Lower leg skin (tissue), 4 donors: ENCODE results near the gene TNKS1BP1. TPM values are rescaled to one million over a fixed set of nuclear protein-coding genes. Genes with fewer than 3 reads are reported as not detected.
"Not testable (repeated sequence)": the region's sequence is repeated elsewhere in the genome, so short reads cannot be mapped to it uniquely, and the experiment has no call there.

Source experiments
- DNase-seq, 2 donors: peaks; one replicate each; pipeline ENCODE4 v3.0.0-alpha.2; 2019; ENCODE audit warnings: low spot score in 2 of 2
- H3K4me3 ChIP-seq: fragments of 200-600 bp; sonication (generic); 2 replicates; pipeline ENCODE4 v1.5.1; 2017; ENCODE audit warnings: mild to moderate bottlenecking, low read depth; ENCODE audit not compliant: poor library complexity, severe bottlenecking
- POLR2A ChIP-seq, 2 donors: fragments of 450-650 bp; IDR thresholded peaks; one replicate each; pipeline ENCODE4 v1.6.1; 2016 to 2017; ENCODE audit warnings: antibody characterized with exemption in 2 of 2, mild to moderate bottlenecking in 1 of 2, moderate library complexity in 1 of 2
- WGBS, 2 donors: methylation state at CpG; one replicate each; pipeline ENCODE4 v1.1.5; 2018; 5-methylcytosine and 5-hydroxymethylcytosine counted together
- intact Hi-C: fragments of 100-400 bp; cut with DNase I; formaldehyde crosslinking; loops from one replicate; pipeline ENCODE4 v1.15.0; 2023; ENCODE audit warnings: low total_unique reads
- total RNA-seq, 4 donors: library from RNA; depleted of rRNA; stranded (reverse); fragments of >200 nt; gene quantifications; one replicate each; pipeline ENCODE4 v1.1.0, GENCODE V29; 2016
- TF ChIP-seq, protein P1 (sequence below), 3 donors: fragments of 450-650 bp; IDR thresholded peaks; one replicate each; pipeline ENCODE4 v1.5.1; 2016; ENCODE audit warnings: antibody characterized with exemption in 3 of 3, mild to moderate bottlenecking in 3 of 3, moderate library complexity in 2 of 3

Gene TNKS1BP1
- total RNA-seq, 4 donors from 2014 or later: 219 to 273 (median 230) TPM

DNA sequence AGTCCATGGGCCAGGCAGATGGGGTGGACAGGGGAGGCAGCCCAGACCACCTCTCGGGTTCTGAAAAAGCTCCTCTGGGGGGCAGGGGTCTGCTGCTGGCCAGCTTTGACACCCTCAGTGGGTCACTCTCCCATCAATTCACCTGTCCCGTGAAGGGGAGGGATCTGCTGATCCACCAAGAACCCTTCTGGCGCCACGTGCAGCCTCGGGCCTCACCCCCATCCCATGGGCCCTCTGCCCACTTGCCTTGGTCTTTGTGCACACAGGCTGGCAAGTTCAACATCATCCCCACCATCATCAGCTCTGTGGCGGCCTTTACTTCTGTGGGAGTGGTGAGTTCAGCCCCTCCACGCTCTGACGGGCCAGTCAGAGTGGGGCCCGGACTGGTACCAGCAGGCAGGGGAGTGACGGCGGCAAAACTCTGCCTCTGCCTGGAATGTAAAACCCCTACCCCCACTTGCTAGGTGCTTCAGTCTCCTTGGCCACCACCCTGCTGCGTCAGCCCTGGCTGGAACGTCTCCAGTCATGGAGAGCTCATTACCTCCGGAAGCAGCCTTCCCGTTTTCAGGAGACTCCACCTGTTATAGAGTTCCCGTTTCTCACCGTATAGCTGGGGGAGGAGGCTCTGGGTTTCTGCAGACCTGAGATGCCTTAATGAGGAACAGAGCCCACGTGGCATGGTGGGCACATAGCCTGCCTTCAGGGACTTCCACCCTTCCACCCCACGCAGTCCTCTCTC lies 43.5 kb upstream of the TNKS1BP1 start:
- TF ChIP-seq, protein P1, sequence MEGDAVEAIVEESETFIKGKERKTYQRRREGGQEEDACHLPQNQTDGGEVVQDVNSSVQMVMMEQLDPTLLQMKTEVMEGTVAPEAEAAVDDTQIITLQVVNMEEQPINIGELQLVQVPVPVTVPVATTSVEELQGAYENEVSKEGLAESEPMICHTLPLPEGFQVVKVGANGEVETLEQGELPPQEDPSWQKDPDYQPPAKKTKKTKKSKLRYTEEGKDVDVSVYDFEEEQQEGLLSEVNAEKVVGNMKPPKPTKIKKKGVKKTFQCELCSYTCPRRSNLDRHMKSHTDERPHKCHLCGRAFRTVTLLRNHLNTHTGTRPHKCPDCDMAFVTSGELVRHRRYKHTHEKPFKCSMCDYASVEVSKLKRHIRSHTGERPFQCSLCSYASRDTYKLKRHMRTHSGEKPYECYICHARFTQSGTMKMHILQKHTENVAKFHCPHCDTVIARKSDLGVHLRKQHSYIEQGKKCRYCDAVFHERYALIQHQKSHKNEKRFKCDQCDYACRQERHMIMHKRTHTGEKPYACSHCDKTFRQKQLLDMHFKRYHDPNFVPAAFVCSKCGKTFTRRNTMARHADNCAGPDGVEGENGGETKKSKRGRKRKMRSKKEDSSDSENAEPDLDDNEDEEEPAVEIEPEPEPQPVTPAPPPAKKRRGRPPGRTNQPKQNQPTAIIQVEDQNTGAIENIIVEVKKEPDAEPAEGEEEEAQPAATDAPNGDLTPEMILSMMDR (IDR thresholded peaks at IDR 0.05): no peak
- no peak for TF ChIP-seq POLR2A (IDR thresholded peaks at IDR 0.05)
- H3K4me3 ChIP-seq: no peak overlapping the region
- intact Hi-C loops: no loop called here
- no peak for DNase-seq
- 44 to 59% methylated on average over 19 of the region's 19 CpGs for WGBS, 2 donors

DNA sequence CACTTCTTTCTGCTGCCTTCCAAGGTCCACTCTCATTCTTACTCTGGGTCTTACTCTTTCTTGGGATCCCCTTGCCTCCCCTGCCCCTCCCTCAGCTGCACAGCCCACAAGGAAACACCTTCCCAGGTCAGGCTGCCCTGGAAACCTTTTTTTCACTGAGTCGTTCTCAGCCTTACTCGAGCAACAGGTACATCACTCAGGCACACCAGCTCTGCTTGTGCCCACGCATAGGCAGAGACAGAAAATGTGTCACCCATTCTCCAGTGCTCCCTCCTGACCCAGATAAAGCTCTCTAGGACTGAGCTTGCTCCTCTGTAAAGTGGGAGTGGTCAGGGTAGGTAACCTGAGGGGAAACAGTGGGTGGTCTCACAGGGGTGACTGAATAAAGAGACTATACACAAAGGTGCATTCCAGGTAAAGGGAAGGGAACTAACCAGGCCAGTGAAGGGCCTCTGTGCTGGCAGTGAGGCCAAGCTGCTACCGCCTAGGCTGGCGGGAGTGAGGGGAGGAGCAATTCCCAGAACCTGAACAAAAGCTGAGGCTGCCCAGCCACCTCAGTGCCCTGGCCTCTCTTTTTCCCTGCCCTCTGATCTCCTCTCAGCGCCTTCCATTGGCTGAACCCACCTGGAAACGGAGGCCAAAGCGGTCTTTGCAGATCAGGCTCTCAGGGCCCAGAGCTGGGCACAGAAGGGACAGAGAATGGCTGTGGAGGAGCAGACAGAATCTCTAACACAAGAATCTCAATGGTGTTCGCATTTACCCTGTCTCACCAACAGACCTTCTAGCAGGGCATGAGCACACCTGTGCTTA lies 40.3 kb upstream of the TNKS1BP1 start:
- 76 to 86% methylated on average over 9 of the region's 9 CpGs for WGBS, 2 donors
- DNase-seq: no peak
- intact Hi-C loops: no loop called here
- H3K4me3 ChIP-seq: no peak overlapping the region
- no peak for TF ChIP-seq POLR2A (IDR thresholded peaks at IDR 0.05)
- TF ChIP-seq, protein P1 (IDR thresholded peaks at IDR 0.05): no peak

DNA sequence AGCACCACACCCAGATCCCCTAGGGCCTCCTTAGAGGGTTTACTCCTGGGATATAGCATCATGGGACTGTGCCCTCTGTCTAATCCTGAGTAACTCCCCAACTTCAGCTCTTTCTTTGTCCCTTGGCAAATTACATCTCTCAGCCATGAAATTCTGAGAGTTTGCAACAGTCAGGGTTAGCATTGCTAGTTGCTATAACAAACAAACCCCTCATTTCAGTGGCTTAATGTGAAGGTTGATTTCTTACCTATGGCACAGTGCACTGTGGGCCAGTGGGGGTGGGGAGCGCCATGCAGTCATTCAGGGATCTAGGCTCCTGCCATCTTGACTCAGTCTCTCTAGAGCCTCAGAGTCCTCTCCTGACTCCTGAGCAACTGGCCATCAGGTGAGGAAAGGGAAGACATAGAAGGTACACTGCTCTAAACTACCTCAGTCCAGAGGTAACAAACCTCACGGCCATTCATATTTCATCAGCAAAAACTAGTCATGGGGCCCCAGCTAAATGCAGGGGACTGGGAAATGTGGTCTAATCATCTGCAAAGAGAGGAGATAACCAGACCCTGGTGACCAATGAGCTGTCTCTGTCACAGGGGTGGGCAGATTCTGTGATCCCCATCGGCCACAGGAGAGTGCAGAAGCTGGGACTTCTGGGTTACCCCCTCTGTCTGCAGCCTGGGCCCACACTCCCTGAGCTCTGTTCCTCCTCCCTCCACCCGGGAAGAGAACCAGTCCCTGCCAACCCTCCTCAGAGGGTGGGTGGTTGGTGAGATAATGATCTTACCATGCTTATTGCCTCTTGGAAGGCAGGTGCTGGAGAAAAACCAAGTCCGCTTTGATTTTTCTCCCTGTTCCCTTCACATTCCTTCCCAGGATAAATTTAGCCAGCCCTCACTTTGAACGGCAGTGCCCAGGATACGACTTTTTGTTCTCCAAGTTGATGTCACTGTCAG lies 38.7 kb upstream of the TNKS1BP1 start:
- TF ChIP-seq, protein P1 (IDR thresholded peaks at IDR 0.05): no peak
- no peak for TF ChIP-seq POLR2A (IDR thresholded peaks at IDR 0.05)
- H3K4me3 ChIP-seq: no peak overlapping the region
- no peak for DNase-seq
- intact Hi-C loops: no loop called here
- WGBS, 2 donors: 51 to 54% methylated on average over 7 of the region's 7 CpGs

DNA sequence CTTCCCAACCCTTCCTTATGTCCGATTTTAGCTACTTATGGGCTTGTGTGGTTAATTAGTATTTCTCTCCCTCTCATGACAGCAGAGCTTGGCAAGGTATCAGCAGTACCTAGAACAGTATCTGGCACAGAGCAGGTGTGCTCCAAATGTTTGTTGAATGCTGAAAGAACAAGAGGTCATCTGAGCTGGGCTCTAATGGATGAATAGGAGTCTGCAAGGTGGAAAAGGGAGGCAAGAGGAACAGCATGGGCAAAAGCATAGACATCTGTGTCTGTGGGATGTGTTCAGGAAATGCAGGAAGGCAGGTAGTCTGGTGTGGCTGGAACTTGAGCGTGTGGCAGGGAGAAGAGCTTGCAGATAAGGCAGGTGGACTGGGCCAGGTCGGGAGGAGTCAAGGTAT lies 37.2 kb upstream of the TNKS1BP1 start:
- WGBS, 2 donors: 80 to 85% methylated on average over 3 of the region's 3 CpGs
- no peak for TF ChIP-seq POLR2A (IDR thresholded peaks at IDR 0.05)
- TF ChIP-seq, protein P1 (IDR thresholded peaks at IDR 0.05): no peak
- intact Hi-C loops: no loop called here
- no peak for DNase-seq
- H3K4me3 ChIP-seq: no peak overlapping the region

DNA sequence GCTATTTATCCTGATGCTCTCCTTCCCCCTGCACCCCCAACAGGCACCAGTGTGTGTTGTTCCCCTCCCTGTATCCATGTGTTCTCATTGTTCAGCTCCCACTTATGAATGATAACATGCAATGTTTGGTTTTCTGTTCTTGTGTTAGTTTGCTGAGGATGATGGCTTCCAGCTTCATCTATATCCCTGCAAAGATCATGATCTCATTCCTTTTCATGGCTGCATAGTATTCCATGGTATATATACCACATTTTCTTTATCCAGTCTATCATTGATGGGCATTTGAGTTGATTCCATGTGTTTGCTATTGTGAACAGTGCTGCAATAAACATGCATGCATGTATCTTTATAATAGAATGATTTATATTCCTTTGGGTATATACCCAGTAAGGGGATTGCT lies 36.7 kb upstream of the TNKS1BP1 start:
- DNase-seq, intact Hi-C loops, H3K4me3 ChIP-seq: not testable (repeated sequence)
